HFF-Myc (cell line): Measurements from ENCODE around the gene OR13C4.

Source experiments
- DNase-seq: peaks from one replicate; pipeline ENCODE4 v3.0.0-alpha.2; 2011; ENCODE audit warnings: low read depth; ENCODE audit errors: extremely low read depth
- H3K4me3 ChIP-seq: replicated peaks from 2 replicates; pipeline ENCODE4 v1.5.1; 2011; ENCODE audit warnings: low read depth, mild to moderate bottlenecking, control low read depth, low read length
- CTCF ChIP-seq: IDR thresholded peaks from 2 replicates; pipeline ENCODE4 v1.5.1; 2012; ENCODE audit warnings: mild to moderate bottlenecking, low read depth, low read length, control low read depth; ENCODE audit errors: missing control alignments

OR13C4 gene

GRCh38 chr9:104527109-104527508 is at the start of gene OR13C4:
Gene OR13C4, minus strand, starts transcription at chr9:104527209. Its CDS starts 0 bp downstream, at chr9:104527209.
- no peak for DNase-seq
- H3K4me3 ChIP-seq, result no peak within 1 kb of the TSS
- TF ChIP-seq CTCF, result no peak

GRCh38 chr9:104575456-104575855 is 48.4 kb upstream of the OR13C4 start:
- no peak overlapping the region for H3K4me3 ChIP-seq
- no peak for TF ChIP-seq CTCF
- DNase-seq, result no peak

- no peak overlapping the region for H3K4me3 ChIP-seq
- DNase-seq, result no peak
- no peak for TF ChIP-seq CTCF
Measured at GRCh38 chr9:104572612-104573011, 45.6 kb upstream of the OR13C4 start.

- TF ChIP-seq CTCF, result no peak
- no peak for DNase-seq
- H3K4me3 ChIP-seq, result no peak within 1 kb of the TSS
Measured at GRCh38 chr9:104568868-104569267, 41.9 kb upstream of the OR13C4 start, which contains the start of gene OR13C8. Gene OR13C8, plus strand, starts transcription at chr9:104569168. Its CDS starts 0 bp downstream, at chr9:104569168.

GRCh38 chr9:104564358-104564757 is 37.3 kb upstream of the OR13C4 start:
- DNase-seq, result no peak
- H3K4me3 ChIP-seq, result no peak overlapping the region
- no peak for TF ChIP-seq CTCF

GRCh38 chr9:104556830-104557634 is 30.0 kb upstream of the OR13C4 start:
- no peak for TF ChIP-seq CTCF
- no peak overlapping the region for H3K4me3 ChIP-seq
- no peak for DNase-seq
